K562 (cell line): ENCODE results near the gene SPECC1L.

Source experiments
- FOSL1 ChIP-seq: fragments of 200-800 bp; sonication (Bioruptor generic); conservative IDR thresholded peaks from 2 replicates; pipeline ENCODE4 v1.6.1; 2016; ENCODE audit warnings: missing genetic modification characterization, missing compliant biosample characterization
- SIN3A ChIP-seq, 2 experiments: fragments of 150-350 bp in 1 of 2; IDR thresholded peaks; 2 replicates each; pipeline ENCODE4 v1.6.1; 2011 to 2016; ENCODE audit warnings: borderline replicate concordance in 2 of 2, low read depth in 2 of 2, low read length in 2 of 2, mild to moderate bottlenecking in 2 of 2, moderate library complexity in 2 of 2; ENCODE audit not compliant: control insufficient read depth in 1 of 2
- ZNF384 ChIP-seq: IDR thresholded peaks from 2 replicates; pipeline ENCODE4 v1.6.1; 2012; ENCODE audit warnings: low read depth, low read length, improper control_type of control experiment
- TF ChIP-seq, protein P1 (sequence below): sonication (generic); formaldehyde crosslinking; IDR thresholded peaks from 2 replicates; pipeline ENCODE4 v1.9.0; 2022; ENCODE audit warnings: mild to moderate bottlenecking, missing genetic modification reagents

DNA sequence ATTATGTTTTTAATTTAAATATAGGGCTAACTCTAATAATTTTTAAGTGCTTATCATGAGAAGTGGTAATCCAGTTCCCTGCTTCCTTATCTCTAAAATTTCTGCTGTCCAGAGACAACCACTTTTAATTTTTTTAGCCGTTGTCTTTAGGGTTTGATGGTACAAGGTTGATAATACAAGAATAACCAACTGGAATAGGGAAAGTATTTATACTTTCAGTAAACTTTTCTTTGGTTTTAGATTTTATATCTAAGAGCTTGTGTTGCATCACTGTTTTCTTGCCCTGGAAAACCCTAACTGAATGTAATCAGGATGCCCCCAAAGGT is 110.2 kb downstream of the SPECC1L start:
- TF ChIP-seq, protein P1, sequence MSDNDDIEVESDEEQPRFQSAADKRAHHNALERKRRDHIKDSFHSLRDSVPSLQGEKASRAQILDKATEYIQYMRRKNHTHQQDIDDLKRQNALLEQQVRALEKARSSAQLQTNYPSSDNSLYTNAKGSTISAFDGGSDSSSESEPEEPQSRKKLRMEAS (CRISPR knock-in tag) = no peak
- no peak for TF ChIP-seq ZNF384
- TF ChIP-seq SIN3A (IDR thresholded peaks at IDR 0.05; ENCODE audit: borderline replicate concordance in 2 of 2, control insufficient read depth in 1 of 2, low read depth in 2 of 2, low read length in 2 of 2) = no peak
- no peak for TF ChIP-seq FOSL1 (tag)
